IPS DF 19.7 (cell line): ENCODE measurements around the gene MBP.

Experiments used
- DNase-seq: peaks from one replicate; pipeline ENCODE4 v3.0.0-alpha.2; 2013; ENCODE audit warnings: low read depth, low spot score

MBP gene

GRCh38 chr18:76988031-76988826, 144.4 kb downstream of the MBP start:
- no peak for DNase-seq

GRCh38 chr18:76986406-76986805, 146.2 kb downstream of the MBP start:
- DNase-seq: no peak

GRCh38 chr18:76985951-76986236, 146.7 kb downstream of the MBP start:
- no peak for DNase-seq

DNA sequence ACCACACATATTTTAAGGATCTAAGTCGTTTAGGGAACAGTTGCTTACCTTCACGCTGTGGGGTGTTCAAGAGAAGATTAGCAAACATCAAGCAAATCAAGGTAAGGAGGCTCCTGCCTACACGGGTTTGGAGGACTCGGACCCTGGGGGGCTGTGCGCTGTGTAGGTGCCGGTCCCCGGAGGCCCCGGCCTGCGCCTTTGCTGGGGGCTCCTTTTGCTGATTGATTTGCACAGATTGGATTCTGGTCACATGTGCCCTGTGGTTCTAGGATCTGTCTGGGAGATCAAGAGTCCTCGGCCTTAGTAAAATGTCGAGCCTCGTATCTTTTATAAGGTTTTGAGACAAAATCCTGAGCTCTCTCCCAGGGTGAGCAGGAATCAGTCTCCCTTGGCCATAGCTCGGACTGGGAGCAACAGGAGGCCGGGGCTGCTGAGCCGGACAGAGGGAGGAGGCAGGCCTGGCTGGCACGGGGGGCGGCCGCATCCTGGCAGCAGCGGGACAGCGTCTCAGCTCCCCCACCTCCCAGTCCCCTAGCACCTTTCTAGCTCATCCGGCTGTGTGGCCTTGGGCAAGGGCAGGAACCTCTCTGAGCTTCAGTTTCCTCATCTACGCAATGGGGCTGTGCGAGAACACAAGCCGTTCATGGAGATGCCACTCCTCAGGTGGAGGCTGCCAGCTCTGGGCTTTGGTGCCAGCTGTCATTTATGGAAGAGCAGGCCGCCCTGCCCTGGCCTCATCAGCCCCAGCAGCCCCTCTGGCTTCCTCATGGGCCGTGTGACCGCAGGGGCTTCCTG, 147.2 kb downstream of the MBP start:
- DNase-seq: no peak

DNA sequence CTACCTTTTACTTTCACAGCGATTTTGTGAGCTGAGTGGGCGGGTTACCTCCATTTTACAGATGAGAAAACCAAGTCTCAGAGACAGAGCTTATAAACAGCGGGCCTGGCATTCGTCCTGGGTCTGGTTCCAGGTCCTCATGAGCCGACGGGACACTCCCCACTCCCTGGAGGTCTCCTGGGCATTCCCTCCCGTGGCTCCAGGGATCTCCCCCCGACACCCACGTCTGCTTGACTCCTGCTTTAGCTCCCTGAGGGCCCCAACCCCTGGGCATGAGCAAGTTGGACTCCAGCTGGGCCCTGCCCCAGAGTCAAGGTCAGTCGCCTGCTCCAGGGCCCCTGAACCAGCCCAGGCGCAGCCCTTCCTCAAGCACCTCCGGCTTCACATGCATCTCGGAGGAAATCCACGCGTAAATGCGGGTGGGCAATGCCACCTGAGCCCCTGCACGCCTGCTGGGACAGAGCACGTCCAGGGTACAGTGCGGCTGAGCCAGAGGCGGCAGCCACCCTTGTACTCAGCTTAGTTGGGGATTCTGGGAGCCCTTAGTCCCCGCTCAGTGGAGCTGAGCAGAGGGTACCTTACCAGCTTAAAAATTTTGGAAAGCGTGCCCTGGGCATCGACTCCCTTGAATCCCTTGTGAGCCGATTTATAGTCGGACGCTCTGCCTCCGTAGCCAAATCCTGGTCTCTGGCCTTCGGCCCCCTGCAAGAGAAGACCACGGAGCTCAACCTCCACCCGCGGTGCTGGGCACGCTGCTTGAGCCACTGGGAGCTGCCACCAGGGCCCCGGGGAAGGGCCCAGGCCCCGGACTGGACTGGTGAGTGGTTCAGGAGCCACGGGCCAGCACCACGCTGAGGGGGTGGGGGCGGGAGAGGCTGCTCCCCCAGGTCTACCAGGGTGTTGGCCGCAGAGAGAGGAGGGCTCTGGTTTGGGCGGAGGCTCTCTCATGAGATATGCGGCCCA, 148.1 kb downstream of the MBP start:
- no peak for DNase-seq

- no peak for DNase-seq
These were observed 149.0 kb downstream of the MBP start for GRCh38 chr18:76983613-76984051.

- no peak for DNase-seq
These were observed 149.6 kb downstream of the MBP start for GRCh38 chr18:76982841-76983583.

DNA sequence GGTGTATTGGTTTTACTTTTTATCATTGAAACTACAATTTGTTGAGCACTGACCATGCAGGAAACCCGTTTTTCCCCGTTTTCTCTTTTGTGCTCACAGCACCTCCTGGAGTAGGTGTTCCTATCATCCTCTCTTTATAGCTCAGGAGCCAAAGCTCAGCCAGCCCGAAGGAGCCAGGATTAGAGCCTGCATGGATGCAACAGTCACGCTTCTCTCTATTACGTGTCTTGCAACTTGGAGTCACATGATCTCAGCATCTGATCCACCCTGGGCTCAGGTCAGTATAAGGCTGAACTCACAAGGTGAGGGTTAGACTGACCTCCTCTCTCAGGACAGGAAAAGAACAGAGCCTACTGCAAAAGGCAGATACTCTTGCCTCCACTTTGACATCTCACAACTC, 150.5 kb downstream of the MBP start:
- no peak for DNase-seq

GRCh38 chr18:76981396-76981968, 151.1 kb downstream of the MBP start:
- DNase-seq: no peak

DNA sequence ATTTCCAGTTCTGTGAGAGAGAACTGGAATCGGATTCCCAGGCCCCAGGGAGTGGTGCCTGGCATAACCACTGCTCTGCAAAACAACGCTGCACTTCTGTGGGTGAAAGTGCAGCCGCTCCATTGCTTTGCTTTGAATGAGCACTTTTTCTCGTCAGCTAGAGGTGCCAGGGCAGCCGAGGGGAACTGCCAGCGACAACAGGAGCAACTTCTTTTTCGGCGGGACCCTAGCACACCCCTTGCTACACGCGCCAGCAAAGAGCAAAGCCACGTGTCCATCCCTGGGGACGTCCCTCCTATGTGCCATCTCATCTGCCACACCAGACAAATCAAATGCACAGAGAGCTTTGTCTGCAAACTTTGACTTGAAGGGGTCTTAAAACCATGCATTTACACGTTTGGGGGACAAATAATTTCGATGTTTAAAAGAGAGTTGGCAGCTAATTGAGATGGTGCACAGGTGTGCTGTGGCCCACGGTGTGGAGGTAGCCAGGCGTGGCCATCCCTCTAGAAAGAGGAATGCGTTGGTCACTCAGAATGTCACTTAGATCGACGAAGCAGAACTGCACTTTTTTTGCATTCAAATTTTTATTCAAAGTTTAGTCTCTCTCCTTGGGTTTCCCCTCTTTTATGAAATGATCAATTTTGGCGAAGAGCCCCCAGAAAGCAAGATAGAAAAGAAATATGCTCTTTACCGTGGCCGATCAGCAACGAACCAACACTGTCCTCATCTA, 151.8 kb downstream of the MBP start:
- no peak for DNase-seq

GRCh38 chr18:76979906-76980305, 152.7 kb downstream of the MBP start:
- DNase-seq: no peak

GRCh38 chr18:76979111-76979751, 153.4 kb downstream of the MBP start:
- no peak for DNase-seq

DNA sequence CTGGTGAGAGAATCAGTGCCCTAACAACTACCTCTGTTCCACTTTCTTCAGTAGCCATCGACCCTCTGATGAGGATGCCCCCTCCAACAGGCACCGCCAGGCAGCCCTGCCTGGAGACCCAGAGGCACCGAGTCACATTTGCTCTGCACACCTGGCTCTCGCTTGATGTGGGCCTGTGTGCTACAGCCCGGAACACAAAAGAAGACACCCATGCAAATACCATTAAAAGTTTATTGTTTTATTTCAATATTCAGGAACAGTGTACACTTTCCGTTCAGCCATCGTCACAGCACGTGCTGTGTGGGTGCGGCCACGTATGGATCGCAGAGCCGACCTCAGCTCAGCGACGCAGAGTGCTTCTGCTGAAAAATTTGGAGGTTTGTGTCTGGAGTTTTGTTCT, 154.0 kb downstream of the MBP start:
- no peak for DNase-seq

DNA sequence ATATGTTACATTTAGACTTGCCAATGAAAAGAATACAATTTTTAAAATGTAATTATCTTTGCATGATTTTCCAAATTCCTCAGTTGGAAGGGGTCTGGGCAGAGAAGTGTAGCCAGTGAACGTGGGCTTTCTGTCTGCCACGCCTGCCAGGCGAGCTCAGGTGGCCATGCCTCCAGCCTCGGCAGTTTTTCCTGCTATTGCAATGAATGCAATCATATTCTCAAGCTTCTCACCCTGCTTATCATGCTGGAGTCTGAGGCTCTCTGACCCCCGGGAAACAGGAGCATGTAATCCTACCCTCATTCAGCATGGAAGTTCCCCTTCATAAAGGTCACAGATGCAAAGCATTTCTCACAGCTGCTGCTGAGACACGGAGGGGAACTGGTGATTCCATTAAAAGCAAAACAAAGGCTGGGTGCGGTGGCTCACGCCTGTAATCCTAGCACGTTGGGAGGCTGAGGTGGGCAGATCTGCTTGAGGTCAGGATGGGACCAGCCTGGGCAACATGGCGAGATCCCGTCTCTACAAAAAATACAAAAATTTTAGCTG, 154.8 kb downstream of the MBP start:
- no peak for DNase-seq

DNA sequence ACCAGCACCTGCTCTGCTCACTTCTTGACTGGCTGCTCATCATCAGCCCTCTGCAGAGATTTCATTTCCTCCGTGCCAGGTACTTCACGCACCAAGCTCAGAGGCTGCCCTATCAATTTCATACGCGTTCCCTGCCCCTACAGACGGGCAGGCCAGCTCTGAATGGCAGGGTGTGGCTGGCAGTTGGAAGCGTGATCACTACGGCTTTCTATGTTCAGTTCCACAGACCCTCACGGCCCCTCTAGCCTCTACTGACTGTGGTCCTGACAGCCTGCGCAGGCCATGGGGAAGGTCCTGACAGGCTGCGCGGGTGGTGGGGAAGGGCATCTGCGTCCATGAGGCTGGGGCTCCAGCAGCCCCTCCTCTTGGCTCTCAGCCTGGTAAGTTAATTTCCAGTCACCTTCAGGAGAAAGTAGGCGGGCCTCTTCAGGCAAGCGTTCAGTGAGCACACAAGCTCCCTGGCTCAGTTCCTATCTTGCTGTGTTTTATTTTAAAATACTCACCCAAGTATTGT, 155.4 kb downstream of the MBP start:
- no peak for DNase-seq

DNA sequence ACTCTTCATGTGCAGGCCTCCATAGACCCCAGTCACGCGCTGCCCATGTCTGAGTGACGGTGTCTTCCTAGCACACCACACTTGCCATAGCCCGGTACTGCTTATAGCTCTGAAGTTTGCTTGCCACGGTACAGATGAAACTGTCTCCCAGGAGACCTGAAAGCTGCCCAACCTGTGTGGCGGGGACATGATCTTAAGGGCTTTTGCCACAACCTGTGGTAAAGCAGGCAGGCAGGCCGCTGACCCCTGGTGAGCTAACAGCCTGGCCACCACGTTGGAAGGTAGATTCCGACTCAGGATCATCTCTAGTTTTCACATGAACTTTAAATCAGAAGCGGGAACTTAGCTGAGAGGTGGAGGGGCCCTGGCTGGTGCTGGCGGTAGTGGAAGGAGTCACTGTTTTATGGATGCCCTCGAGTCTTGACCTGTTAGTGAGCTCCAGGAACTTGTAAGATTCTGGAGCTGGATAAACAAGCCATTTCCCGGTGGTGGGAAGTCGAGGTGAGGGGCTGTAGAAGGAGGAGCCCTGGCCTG, 156.9 kb downstream of the MBP start:
- DNase-seq: no peak

GRCh38 chr18:76974386-76974785, 158.2 kb downstream of the MBP start:
- DNase-seq: no peak

DNA sequence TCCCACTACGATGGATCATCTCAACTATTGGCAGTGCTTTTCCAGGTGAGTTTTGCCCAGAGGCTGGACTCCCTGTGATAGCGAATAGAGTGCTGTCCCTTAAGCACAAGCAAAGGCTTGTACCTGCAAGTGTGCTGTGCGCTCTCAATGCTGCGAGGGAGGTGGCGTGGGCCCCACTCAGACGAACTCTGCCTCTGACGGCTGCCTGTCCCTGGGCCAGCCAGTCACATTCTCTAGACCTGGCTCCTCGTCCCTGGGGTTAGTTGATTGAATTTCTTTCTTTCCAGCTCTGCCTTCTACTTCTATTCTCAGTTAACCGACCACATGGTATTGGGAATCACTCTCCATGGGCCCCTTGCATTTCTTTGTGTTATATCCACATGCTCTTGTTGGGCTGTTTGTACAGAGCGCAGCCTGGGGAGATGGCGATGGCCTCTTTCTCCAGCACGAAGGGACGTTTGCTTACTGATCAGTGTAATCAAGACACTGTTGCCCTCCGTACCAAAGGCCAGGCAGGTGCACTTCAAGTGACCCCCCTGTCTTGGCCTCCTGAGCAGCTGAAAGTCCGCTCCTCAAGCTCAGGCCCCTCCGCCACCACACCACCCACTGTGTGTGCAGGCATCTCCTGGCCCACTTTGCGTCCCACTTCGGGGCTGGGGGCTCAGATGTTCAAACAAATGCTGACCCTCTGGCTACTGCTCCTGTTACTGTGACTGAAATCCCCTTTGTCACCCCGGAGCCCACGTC, 158.9 kb downstream of the MBP start:
- DNase-seq: no peak
